Stomach (tissue), 4 donors: ENCODE results near the gene ADAM8.

Source experiments
- CTCF ChIP-seq, 7 experiments: fragments of 450-650 bp in 4 of 7; fragments of 200-600 bp in 3 of 7; sonication (generic) in 3 of 7; IDR thresholded peaks; one replicate each; pipeline ENCODE4 v1.5.1; 2016 to 2019; ENCODE audit warnings: antibody characterized with exemption in 7 of 7, control low read depth in 2 of 7, mild to moderate bottlenecking in 1 of 7
- POLR2A ChIP-seq, 4 donors: fragments of 450-650 bp; IDR thresholded peaks; one replicate each; pipeline ENCODE4 v1.6.1; 2016; ENCODE audit warnings: antibody characterized with exemption in 4 of 4, control low read depth in 2 of 4, mild to moderate bottlenecking in 1 of 4, moderate library complexity in 1 of 4
- POLR2AphosphoS5 ChIP-seq, 3 donors: sonication (generic); formaldehyde crosslinking; IDR thresholded peaks; one replicate each; pipeline ENCODE4 v1.6.1; 2016; ENCODE audit warnings: antibody characterized with exemption in 3 of 3

- TF ChIP-seq CTCF (IDR thresholded peaks at IDR 0.05) (no peak), POLR2AphosphoS5 (IDR thresholded peaks at IDR 0.05) (no peak), POLR2A (IDR thresholded peaks at IDR 0.05) (no peak)
Observed at GRCh38 chr10:133219782-133220181, 56.9 kb downstream of the ADAM8 start.
